ENCODE results near the gene CTSC.
"Not testable (repeated sequence)": the region's sequence is repeated elsewhere in the genome, so short reads cannot be mapped to it uniquely, and the experiment has no call there.

Gene CTSC

DNA sequence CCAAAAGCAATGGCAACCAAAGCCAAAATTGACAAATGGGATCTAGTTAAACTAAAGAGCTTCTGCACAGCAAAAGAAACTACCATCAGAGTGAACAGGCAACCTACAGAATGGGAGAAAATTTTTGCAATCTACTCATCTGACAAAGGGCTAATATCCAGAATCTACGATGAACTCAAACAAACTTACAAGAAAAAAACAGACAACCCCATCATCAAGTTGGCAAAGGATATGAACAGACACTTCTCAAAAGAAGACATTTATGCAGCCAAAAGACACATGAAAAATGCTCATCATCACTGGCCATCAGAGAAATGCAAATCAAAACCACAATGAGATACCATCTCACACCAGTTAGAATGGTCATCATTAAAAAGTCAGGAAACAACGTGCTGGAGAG is 92.0 kb downstream of the CTSC start:
- H3K9me3 ChIP-seq (ENCODE audit: control insufficient read depth, insufficient read depth, low read length); H3K27ac ChIP-seq (ENCODE audit: low read depth, low read length); H3K4me1 ChIP-seq (ENCODE audit: control insufficient read depth, insufficient read depth, low read length); H3K27me3 ChIP-seq (ENCODE audit: control insufficient read depth, insufficient read depth, low read length); H3K36me3 ChIP-seq (ENCODE audit: control insufficient read depth, insufficient read depth, low read length); H3K4me3 ChIP-seq (ENCODE audit: low read depth, low read length); H3K9ac ChIP-seq (ENCODE audit: low read depth, low read length): not testable (repeated sequence)

All from HUES48 (cell line).